Ovary (tissue), 9 donors: ENCODE results near the gene WDR17. TPM values are rescaled to one million over a fixed set of nuclear protein-coding genes. Genes with fewer than 3 reads are reported as not detected.

ENCODE experiments used
- DNase-seq, 5 donors: peaks; one replicate each; pipeline ENCODE4 v3.0.0-alpha.2; 2019 to 2020
- H3K27ac ChIP-seq, 2 donors: fragments of 200-600 bp; one replicate each; pipeline versions ENCODE4 v1.5.1 to v1.8.0; 2019 to 2022
- H3K27me3 ChIP-seq: fragments of 200-600 bp; one replicate; pipeline ENCODE4 v1.8.0; 2022
- H3K36me3 ChIP-seq: fragments of 200-600 bp; sonication (generic); one replicate; pipeline ENCODE4 v1.5.1; 2019
- H3K4me1 ChIP-seq: one replicate; pipeline ENCODE4 v1.8.1; 2013; ENCODE audit warnings: mild to moderate bottlenecking, moderate library complexity; ENCODE audit not compliant: insufficient read depth
- H3K4me3 ChIP-seq: fragments of 200-600 bp; sonication (generic); one replicate; pipeline ENCODE4 v1.5.1; 2017
- H3K9me3 ChIP-seq, 2 donors: fragments of 200-600 bp in 1 of 2; sonication (generic) in 1 of 2; one replicate each; pipeline versions ENCODE4 v1.5.1 to v1.8.1; 2013 to 2019; ENCODE audit warnings: mild to moderate bottlenecking in 1 of 2, moderate library complexity in 1 of 2
- EP300 ChIP-seq: sonication (generic); formaldehyde crosslinking; IDR thresholded peaks from one replicate; pipeline ENCODE4 v1.6.1; 2017; ENCODE audit warnings: antibody characterized with exemption
- POLR2A ChIP-seq: fragments of 450-650 bp; IDR thresholded peaks from one replicate; pipeline ENCODE4 v1.6.1; 2017; ENCODE audit warnings: antibody characterized with exemption, mild to moderate bottlenecking, moderate library complexity
- WGBS, 3 donors: extraction: QIAGEN DNeasy Blood & Tissue Kit in 1 of 3; methylation state at CpG; one replicate each; pipeline versions ENCODE4 v1.1.5 to v1.1.7; 2013 to 2017; 5-methylcytosine and 5-hydroxymethylcytosine counted together
- intact Hi-C, 4 donors: fragments of 100-400 bp; cut with DNase I; formaldehyde crosslinking; loops; one replicate each; pipeline versions ENCODE4 v1.11.0 to v1.15.1; 2022 to 2023
- polyA plus RNA-seq, 2 donors: library from polyadenylated mRNA; stranded (reverse); fragments of 200-250 nt in 1 of 2; fragments of 350-450 nt in 1 of 2; fragmentation: Illumina TruSeq in 1 of 2; extraction: RNeasy Lipid Tissue Mini Kit (QIAGEN cat#74804) in 1 of 2; gene quantifications; one replicate each; pipeline ENCODE4 v1.2.3, GENCODE V29; 2013 to 2014
- total RNA-seq, 7 donors: library from RNA; depleted of rRNA in 2 of 7; stranded (reverse); fragments of >200 nt in 2 of 7; fragmentation: NEBNext Ultra II Directional in 3 of 7; extraction: Animal tissue kit (Norgen Biotek cat#: 25700) in 3 of 7; gene quantifications; one replicate each; pipeline versions ENCODE4 v1.1.0 to v1.2.4, GENCODE V29; 2016 to 2023
- TF ChIP-seq, protein P1 (sequence below), 3 donors: fragments of 450-650 bp in 2 of 3; fragments of 200-600 bp in 1 of 3; IDR thresholded peaks; one replicate each; pipeline versions ENCODE4 v1.5.1 to v1.8.0; 2016 to 2022; ENCODE audit warnings: antibody characterized with exemption in 3 of 3, mild to moderate bottlenecking in 1 of 3
- donor health status: DM: no; HTN: no; CAD: no; lungs with moderate emphysema.
- donor health status: DM: no; HTN: no; CAD: no.
- donor health status: Bipolar disorder and iron deficiency.
- donor health status: DM: yes; HTN: yes; CAD: no.
- donor health status: DM: no; HTN: no; CAD: no.
- donor health status: DM: yes; HTN: yes; CAD: no.

The WDR17 gene
- total and polyA plus RNA-seq, 9 donors: 0.73 to 4.9 (median 2.1) TPM

DNA sequence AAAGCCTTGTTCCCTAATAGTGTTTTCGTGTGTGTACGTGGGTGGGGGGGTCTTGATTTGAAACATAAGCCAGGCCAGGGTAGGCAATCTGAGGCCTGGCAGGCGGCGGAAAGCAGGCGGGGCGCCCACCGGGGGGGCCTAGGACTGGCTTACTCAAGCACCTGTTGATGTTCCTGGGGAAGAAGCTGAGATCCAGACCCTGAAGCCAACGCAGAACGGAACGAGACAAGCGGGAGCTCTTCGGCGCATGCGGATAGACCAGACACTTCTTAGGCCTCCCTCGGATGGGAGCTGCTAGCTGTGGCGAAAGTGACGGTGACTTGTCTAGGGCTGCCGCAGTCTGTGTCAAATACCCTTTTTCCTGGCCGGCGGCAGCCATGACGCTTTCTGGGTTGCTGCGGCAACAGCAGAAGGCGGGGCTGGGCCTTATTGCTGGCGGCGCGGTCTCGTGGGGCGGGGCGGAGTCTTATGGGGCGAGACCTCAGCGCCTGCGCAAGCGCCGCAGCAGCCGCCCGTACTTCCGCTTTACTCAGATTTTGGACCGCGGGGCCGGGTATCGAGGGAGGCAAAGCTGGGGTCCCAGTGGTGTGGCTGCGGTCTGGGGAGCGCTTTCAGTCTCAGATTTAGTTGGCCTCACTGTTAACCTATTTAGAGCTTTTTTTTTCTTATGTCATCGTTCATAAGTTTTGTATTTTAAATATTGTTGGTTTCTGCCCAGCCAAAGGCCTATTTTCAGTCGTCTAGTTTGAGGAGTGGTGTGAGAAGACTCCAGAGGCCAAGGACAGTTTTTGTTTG lies 129.7 kb downstream of the WDR17 start, which contains the start of gene SPATA4:
Gene SPATA4, minus strand, starts transcription at position 402 of the 795 bp plus-strand sequence. Its CDS starts 23 bp downstream, at position 379.
- TF ChIP-seq EP300 (no peak), POLR2A (no peak)
- TF ChIP-seq, protein P1, sequence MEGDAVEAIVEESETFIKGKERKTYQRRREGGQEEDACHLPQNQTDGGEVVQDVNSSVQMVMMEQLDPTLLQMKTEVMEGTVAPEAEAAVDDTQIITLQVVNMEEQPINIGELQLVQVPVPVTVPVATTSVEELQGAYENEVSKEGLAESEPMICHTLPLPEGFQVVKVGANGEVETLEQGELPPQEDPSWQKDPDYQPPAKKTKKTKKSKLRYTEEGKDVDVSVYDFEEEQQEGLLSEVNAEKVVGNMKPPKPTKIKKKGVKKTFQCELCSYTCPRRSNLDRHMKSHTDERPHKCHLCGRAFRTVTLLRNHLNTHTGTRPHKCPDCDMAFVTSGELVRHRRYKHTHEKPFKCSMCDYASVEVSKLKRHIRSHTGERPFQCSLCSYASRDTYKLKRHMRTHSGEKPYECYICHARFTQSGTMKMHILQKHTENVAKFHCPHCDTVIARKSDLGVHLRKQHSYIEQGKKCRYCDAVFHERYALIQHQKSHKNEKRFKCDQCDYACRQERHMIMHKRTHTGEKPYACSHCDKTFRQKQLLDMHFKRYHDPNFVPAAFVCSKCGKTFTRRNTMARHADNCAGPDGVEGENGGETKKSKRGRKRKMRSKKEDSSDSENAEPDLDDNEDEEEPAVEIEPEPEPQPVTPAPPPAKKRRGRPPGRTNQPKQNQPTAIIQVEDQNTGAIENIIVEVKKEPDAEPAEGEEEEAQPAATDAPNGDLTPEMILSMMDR (IDR thresholded peaks at IDR 0.05): no peak
- peak; percentile 91 to 95 (median 93) for DNase-seq
- Histone ChIP-seq H3K4me3 (peak within 1 kb of the TSS; percentile 66), H3K9me3 (no peaks in the 10 kb centered on the region), H3K27ac (peak within 1 kb of the TSS in 1 of 2 donors; percentile 43), H3K27me3 (no peaks in the 10 kb centered on the region), H3K4me1 (no peaks in the 10 kb centered on the region), H3K36me3 (no peaks in the 10 kb centered on the region)
- intact Hi-C loops: loop anchor here in 1 of 4 donors (10.0 kb wide), 1 partner anchor 129 kb away; no protein-coding TSS in a partner anchor
- WGBS, 3 donors: 0% methylated on average over 41 to 45 of the region's 45 CpGs

DNA sequence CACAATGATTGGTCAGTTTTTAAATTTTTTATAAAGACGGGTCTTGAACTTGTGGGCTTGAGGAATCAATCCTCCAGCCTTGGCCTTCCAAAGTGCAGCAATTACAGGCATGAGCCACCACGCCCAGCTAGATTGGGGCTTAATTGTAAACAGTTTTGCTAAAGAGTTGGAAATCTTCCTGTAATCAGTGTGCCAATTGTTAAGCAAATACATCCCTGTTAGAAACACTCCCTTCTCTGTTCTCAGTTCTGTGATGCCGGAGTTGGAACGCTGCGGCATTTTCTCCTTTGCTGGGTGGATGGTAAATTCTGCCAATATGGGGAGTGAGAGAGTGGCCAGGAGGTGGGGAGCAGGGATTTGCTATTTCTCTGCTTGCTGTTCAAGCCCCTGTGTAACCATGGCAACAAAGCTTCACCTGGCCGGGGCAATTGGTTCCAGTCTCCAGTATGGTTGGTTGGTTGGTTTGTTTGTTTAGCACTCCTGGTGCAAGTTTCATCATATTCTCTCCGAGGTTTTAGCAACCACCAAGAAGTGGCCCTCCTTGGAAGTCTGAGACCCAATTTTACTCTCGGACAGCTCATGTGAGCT lies 132.8 kb downstream of the WDR17 start:
- intact Hi-C loops: loop anchor here in 1 of 4 donors (10.0 kb wide), 1 partner anchor 126 kb away; no protein-coding TSS in a partner anchor
- Histone ChIP-seq H3K27ac (no peak overlapping the region), H3K36me3 (no peaks in the 10 kb centered on the region), H3K27me3 (no peaks in the 10 kb centered on the region), H3K4me1 (no peaks in the 10 kb centered on the region), H3K9me3 (no peaks in the 10 kb centered on the region), H3K4me3 (no peak overlapping the region)
- no peak for DNase-seq
- WGBS, 3 donors: 78 to 84% (median 78%) methylated on average over 8 of the region's 8 CpGs
- TF ChIP-seq EP300: no peak
- TF ChIP-seq POLR2A: no peak
- TF ChIP-seq, protein P1 (IDR thresholded peaks at IDR 0.05): no peak

DNA sequence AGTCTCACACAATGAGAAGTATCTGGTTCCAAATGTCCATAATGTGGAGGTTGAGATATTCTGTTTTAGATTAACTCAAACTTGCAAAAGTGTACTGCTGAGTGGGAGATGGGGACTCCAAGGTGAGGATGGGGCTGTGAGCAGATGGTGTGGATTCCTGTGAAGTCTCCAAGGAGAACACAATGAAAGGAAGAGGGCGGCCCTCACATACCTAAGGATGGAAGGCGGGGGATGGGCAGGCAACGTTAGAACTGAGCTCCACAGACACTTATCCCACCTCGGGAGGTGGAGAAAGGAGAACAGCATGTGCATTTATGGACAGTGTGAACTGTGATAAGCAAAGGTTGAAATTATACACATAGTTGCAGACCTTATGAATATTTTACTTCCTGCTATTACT lies 139.7 kb downstream of the WDR17 start:
- no peak for DNase-seq
- H3K4me1 ChIP-seq: no peaks in the 10 kb centered on the region
- no peaks in the 10 kb centered on the region for H3K27me3 ChIP-seq
- 55 to 67% (median 56%) methylated on average over 4 of the region's 4 CpGs for WGBS, 3 donors
- no peak for TF ChIP-seq POLR2A
- TF ChIP-seq, protein P1 (IDR thresholded peaks at IDR 0.05): no peak
- TF ChIP-seq EP300: no peak
- no peaks in the 10 kb centered on the region for H3K9me3 ChIP-seq
- H3K36me3 ChIP-seq: no peaks in the 10 kb centered on the region
- H3K4me3 ChIP-seq: no peak overlapping the region
- intact Hi-C loops: no loop called here
- H3K27ac ChIP-seq: no peak overlapping the region

DNA sequence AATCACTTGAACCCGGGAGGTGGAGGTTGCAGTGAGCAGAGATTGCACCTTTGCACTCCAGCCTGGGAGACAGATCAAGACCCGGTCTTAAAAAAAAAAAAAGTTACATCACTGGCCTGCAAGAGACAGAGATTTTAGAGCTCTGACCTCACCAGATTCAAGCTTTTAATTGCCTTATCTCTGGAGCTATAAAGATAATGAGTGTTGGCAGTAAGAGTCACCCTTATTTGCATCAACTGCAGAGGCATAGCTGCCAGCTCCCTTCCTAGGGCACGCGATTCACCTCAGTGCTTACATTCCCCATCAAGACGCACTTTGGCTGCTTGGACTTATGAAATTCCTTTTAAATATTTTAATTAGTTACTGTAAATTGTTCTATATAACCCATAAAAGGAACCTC lies 142.2 kb downstream of the WDR17 start:
- Histone ChIP-seq H3K9me3 (no peaks in the 10 kb centered on the region), H3K36me3 (no peaks in the 10 kb centered on the region), H3K27ac (no peak overlapping the region), H3K4me1 (no peaks in the 10 kb centered on the region), H3K27me3 (no peaks in the 10 kb centered on the region), H3K4me3 (no peak overlapping the region)
- no peak for DNase-seq
- 77 to 83% (median 77%) methylated on average over 5 of the region's 5 CpGs for WGBS, 3 donors
- intact Hi-C loops: no loop called here
- TF ChIP-seq POLR2A (no peak), EP300 (no peak)
- TF ChIP-seq, protein P1 (IDR thresholded peaks at IDR 0.05): no peak
